ENCODE data around the gene ARPC5L.

The ARPC5L gene

DNA sequence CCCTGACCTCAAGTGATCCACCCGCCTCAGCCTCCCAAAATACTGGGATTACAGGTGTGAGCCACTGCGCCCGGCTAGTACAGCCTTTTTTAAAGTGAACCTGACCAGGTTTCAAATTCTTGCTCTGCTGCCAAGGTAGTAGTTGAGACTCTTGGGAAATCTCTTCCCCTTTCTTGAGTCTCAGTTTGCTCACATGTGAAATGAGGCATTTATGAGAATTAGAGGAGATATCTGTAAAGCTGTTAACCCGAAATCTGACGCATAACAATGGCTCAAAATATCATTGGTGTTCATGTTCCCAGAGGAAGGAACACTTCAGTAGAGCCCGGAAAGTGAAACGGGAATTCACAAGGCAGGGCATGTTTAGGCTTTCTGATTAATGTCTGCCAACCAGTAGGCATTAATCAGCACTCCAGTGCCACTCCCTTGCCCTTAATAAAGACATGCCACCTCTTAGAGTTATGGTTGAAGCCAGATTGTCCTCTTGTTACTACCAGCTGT lies 1.5 kb downstream of the ARPC5L start:
- no peak for DNase-seq (ENCODE audit: low read depth, low spot score)

DNA sequence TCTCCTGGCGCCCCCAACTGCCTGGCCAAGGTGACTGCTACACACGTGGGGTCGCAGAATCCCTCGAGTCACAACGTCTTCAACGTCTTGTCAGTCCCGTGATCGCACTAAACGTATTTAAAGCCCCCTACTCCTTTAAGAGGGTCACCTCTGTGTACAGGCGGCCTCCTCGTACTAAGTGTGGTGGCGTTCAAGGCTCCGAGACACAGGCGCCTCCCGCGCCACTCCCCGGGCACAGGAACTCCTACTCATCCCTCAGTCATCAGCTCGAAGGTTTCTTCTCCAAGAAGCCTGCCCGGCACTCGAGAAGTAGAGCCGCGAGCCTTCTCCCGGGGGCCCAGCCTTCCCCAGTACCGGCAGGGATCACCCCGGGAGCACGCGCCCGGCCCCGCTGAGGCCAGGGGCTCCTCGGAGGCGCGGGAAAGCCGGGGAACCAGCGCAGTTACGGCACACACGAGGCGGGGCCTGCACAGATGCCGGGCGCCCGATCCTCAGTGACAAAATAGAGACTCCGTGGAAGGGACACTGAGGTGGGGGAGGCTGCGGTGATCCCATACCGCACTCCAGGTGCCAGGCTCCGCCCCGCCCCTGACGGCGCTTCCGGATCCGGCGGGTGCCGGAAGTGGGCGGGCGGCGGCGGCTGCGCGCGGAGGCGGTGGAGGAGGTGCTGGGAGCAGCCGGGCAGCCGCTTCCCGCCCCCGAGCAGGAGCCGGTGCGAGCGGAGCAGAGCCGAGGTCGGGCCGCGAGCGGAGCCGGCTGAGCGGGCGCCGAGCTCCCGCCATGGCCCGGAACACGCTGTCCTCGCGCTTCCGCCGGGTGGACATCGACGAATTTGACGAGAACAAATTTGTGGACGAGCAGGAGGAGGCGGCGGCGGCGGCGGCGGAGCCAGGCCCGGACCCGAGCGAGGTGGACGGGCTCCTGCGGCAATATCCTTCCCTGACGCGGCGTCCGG lies 6.9 kb downstream of the ARPC5L start:
- peak; percentile 81 for DNase-seq (ENCODE audit: low read depth, low spot score)

DNA sequence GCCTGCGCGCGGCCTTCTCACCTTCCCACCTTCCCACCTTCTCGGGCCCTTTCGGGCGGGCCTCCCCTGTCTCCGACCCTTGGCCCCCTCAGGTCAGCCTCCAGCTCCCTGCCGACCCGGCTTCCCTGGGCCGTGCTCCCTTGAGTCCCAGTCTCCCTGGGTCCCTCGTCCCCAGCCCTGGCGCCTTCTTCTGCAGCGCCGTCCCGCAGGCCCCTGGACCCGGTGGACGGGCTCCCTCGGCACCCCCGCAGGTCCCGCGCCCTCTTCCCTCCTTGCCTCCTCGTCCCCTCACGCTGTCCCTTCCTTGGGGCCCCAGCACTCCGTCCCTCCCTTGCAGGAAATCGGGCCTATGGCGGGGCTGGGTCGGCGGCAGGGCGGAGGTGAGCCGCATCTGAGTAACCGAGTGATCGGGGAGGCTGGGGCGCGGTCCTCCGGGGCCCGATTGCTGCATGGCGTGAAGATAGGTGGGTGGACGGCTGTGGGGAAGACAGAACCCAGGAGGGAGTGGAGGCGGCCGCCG lies 7.6 kb downstream of the ARPC5L start:
- no peak for DNase-seq (ENCODE audit: low read depth, low spot score)

DNA sequence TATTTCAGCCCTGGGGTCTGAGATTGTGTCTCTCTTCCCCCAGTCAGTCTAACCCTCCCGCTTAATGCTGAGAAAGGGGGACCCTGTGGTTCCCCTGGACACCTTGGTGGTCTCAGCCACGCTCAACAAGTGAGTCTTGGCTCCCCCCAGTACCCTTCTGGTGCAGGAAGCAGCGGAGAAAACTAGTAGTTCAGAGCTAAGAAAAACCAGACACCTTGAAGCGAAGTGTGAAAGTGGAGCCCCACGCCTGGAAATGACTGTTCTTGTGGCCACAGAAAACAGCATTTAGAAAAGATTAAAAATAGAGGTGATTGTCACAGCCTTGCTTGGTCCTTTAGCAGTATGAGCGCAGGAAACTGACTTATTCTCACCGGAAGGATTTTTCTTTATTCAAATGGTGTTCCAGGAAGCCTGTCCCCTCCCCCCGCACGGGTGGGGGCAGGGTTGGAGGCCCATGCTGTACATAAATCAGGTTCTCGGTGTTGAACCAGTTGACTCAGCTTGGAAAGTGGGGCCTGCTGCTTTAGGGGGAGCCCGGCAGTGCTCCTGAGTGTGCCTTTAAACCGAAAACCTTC lies 8.1 kb downstream of the ARPC5L start:
- peak; percentile 74 for DNase-seq (ENCODE audit: low read depth, low spot score)

- no peak for DNase-seq (ENCODE audit: low read depth, low spot score)
Observed at GRCh38 chr9:124870723-124871122, 8.8 kb downstream of the ARPC5L start.

- DNase-seq (ENCODE audit: low read depth, low spot score): no peak
Observed at GRCh38 chr9:124871156-124871561, 9.2 kb downstream of the ARPC5L start.

DNA sequence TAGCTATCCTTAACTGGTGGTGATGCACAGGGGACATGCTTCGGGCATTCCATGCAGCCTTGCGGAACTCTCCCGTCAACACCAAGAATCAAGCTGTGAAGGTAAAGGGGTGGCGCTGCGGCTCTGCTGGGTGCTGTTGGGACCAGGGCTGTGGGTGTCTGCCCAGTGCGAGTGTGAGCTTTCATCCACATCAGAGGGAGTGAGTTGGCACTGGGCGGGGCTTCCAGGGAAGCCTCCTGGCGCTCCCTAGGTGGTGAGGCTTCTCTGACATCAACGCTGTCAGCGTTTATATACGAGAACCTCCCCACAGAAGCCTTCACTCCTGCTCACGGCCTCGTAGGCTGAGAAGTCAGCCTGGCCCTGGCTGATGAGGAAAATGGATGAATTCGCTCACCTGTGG lies 11.7 kb downstream of the ARPC5L start:
- no peak for DNase-seq (ENCODE audit: low read depth, low spot score)

DNA sequence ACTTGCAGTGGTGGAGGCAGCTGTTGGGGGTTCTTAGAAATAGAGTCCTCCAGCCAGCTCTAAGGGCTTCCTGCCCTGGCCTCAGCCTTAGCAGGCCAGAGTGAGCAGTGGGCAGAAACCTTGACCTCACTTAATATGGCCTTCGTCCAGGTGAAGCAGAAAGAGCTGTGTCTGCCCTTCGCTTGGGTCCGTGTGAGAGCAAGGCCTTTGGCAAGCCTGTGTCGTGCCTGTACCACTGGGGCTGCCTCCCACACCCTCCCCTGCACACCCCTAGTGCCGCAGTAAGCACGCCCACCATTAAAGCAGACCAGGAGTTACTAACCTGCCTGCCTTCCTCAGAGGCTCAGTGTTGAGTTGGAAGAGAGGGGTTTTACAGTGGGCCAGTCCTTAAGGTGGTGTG lies 13.6 kb downstream of the ARPC5L start:
- no peak for DNase-seq (ENCODE audit: low read depth, low spot score)

- no peak for DNase-seq (ENCODE audit: low read depth, low spot score)
Observed at GRCh38 chr9:124877021-124877782, 15.3 kb downstream of the ARPC5L start.

DNA sequence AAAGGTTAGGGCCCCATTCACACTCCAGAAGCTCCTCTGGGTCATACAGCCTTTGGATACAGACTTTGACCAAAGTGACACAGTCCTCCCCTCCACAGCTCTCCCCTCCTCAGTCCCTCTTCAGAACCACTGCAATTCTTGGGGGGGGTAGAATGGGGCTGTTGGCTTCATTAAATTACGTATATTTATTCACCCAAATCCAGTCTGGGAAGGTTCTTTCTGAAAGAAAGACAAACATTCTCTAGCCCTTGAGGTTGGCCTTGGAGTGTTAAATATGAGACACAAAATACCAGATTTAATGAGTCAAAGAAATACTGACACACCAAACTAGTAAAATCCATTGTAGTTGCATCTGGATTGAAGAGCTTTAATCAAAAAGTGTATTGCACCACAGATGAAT lies 16.1 kb downstream of the ARPC5L start:
- DNase-seq (ENCODE audit: low read depth, low spot score): no peak

DNA sequence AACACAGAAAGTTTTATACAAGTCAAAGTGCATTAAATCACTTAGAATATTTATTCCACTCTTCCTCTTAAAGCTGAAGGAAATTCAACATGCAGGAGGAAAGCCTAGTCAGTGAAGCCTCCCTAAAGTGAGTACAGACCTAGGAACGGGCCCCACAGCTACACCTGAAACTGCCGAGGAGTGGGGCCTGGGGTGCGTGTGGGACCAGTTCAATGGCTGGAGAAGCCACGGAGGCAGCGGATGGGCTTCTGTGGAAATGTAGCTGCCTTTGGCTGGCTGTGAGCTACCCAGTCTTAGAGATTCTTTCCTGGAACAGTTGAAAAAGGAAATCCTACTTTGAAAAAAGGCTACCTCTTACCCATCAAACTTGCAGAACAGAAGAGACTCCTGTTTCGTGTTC lies 16.6 kb downstream of the ARPC5L start:
- no peak for DNase-seq (ENCODE audit: low read depth, low spot score)

DNA sequence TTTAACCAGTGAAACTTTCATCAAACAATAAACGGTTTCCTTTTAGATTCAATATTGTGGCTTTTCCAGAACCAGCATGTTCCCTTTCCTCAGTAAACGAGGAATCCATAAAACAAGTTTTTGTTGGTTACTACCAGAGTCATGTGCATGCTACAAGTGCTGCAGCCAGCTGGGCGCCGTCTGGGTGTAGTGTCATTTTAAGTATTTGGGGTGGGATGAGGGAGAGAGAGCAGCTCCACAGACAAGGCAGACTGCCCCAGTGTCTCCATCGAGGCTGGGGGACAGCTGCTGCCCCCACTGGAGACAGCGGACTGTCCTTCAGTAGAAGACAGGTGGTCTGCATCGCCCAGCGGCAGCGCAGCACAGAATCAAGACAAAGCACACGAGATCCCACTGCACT lies 17.3 kb downstream of the ARPC5L start:
- DNase-seq (ENCODE audit: low read depth, low spot score): no peak

DNA sequence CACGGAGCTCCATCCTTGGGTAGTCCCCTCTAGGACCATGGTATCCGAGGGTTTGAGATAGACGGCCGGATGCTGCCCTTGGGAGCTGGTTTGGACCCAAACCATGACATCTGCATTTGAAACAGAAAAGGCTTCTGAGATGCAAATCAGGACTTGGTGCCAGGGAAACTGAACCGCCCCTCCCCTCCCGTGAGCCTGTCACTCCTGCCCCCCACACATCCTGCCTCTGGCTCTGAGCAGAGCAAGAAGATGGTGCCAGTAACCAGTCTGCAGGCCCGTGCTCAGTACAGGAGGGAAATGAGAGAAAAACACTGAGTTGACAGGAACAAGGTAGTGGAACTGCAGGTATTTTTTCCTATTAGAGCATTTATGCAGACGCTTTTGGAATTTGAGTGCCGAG lies 18.6 kb downstream of the ARPC5L start:
- DNase-seq (ENCODE audit: low read depth, low spot score): no peak

DNA sequence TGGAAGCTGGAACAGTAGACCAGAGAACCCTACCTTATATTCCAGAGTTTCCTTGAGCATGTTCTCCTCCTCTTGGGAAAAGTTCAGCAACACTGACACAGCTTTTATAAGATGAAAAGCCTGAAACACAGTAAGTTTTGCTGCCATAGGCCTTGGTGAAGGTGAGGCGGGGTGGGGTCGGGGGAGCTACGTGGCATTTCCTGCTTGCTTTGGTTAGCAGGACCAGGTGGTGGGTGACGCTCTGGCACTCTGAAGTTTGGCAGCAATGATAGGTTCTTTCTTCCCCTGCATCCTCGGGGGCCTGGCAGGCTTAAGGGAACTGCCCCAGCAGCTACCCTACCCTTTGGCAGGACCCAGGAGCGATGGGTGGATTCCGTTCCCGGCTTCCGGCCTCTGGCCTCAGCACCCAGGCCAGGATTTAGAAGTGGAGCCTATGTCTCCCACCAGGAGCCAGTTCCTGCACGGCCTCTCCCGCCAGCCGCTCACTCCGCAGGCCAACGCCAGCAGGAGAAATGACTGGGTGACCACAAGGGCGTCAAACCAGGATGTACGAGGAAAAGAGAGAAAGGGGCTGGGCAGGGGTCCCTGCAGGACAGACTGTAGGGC lies 19.3 kb downstream of the ARPC5L start:
- no peak for DNase-seq (ENCODE audit: low read depth, low spot score)

DNA sequence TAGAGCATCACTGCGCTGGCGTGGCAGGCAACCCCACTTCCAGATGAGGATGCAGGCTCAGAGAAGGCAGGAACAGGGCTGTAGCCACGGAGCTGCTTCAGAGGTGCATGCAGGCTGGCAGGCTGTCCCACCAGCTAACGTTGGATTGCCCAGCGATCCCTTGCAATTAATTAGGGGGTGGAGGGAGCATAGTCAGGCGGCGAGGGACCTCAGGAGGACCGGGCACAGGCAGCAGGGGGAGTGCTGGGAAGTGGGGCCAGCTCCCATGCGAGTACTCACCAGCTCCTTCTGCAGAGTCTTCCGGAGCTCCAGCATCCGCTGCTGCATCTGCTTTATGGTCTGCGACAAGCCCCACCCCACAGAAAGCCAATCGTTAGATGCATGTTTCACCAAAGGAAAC lies 20.3 kb downstream of the ARPC5L start:
- DNase-seq (ENCODE audit: low read depth, low spot score): no peak

- DNase-seq (ENCODE audit: low read depth, low spot score): no peak
Observed at GRCh38 chr9:124884376-124884775, 22.4 kb downstream of the ARPC5L start.

GRCh38 chr9:124885551-124885950 lies 23.6 kb downstream of the ARPC5L start:
- DNase-seq (ENCODE audit: low read depth, low spot score): no peak

DNA sequence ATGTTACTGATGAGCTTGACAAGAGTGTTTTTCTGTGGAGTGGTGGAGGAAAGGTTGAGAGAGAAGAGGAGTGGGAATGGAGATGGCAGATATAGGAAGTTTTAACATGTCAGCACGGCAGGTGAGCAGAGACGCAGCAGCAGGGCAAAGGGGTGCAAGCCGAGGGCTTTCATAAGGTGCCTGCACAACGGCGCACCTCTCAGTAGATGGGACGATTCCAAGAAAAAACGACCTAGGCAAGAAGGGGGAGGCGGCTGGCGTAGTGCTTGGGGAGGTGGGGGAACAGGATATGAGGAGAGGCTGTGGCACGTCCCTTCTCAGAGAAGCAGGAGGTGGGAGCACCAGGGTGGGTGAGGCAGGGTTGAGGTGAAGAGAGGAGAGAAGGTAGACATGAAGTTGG lies 24.5 kb downstream of the ARPC5L start:
- no peak for DNase-seq (ENCODE audit: low read depth, low spot score)

DNA sequence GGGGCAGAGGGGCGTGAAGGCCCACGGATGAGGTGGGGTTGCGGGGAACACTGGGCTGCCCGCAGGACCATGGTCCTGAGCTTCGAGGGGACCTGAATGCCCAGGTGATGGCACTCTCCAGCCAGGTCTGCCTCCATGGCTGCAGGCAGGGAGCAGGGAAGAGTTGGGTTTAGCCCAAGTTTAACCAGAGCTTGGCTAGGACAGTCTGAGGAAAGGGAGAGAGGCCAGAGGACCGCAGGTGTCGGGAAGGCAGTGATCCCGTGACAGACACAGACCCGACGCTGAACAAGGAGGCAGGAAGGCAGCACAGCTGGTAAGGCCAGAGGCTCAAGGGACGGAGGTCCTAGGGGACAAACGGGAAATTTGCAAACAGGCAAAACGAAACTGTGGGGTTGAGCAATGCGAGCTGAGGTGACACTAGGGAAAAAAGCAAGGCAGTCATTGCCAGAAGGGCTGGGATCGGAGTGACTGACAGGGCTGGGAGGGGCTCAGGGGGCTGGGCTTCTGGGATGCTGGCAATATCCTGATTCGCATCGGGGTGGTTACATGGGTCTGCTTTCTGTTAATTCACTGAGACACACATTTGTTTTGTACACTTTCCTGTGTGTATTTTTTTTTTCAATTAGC lies 25.0 kb downstream of the ARPC5L start:
- no peak for DNase-seq (ENCODE audit: low read depth, low spot score)

GRCh38 chr9:124887832-124888231 lies 25.9 kb downstream of the ARPC5L start:
- no peak for DNase-seq (ENCODE audit: low read depth, low spot score)

DNA sequence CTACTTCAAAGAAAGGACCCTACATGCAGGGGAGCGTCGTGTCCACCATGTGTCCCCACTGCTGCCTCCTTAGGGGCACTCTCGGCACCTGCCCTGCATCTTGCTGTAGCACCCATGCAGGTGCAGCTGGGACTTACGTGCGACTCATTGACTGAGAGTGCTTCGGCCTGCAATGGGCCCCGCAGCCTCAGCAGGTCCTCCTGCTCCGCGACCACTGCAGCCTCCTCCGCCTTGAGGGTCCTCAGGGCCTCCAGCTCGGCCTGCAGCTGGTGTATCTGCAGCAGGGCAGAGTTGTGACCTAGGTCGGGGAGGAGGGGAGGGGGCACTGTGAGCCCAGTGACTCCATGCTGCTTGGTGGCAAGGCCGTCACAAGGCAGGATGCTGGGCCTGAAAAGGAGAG lies 27.1 kb downstream of the ARPC5L start:
- no peak for DNase-seq (ENCODE audit: low read depth, low spot score)

All from activated naive CD8-positive, alpha-beta T cell treated with anti-CD3 and anti-CD28 coated beads, Interleukin-2, amount 50 U/mL, for 16 hours (primary cell).